M059J (cell line): Measurements from ENCODE around the gene VMP1. TPM values are rescaled to one million over a fixed set of nuclear protein-coding genes. Genes with fewer than 3 reads are reported as not detected.
"Not testable (repeated sequence)": the region's sequence is repeated elsewhere in the genome, so short reads cannot be mapped to it uniquely, and the experiment has no call there.

Source experiments
- DNase-seq: peaks from one replicate; pipeline ENCODE4 v3.0.0-alpha.2; 2012; ENCODE audit warnings: low read depth
- total RNA-seq: library from RNA; depleted of rRNA; stranded (reverse); fragments of >200 nt; shearing (Covaris generic); gene quantifications from 2 replicates; pipeline ENCODE4 v1.2.3, GENCODE V29; 2014

VMP1 gene
- total RNA-seq, 1 experiment from 2014 or later: 170 TPM

GRCh38 chr17:59753522-59754467 is 46.3 kb downstream of the VMP1 start:
- peak; percentile 89 for DNase-seq

GRCh38 chr17:59754552-59754951 is 47.1 kb downstream of the VMP1 start:
- peak; percentile 97 for DNase-seq

GRCh38 chr17:59755069-59755468 is 47.6 kb downstream of the VMP1 start:
- not testable (repeated sequence) for DNase-seq

GRCh38 chr17:59756236-59756818 is 48.9 kb downstream of the VMP1 start:
- peak; percentile 95 for DNase-seq

- DNase-seq: no peak
These were observed 49.6 kb downstream of the VMP1 start for GRCh38 chr17:59757043-59757442.

- no peak for DNase-seq
These were observed 50.0 kb downstream of the VMP1 start for GRCh38 chr17:59757470-59757869.

- no peak for DNase-seq
These were observed 50.5 kb downstream of the VMP1 start for GRCh38 chr17:59757881-59758385.

- not testable (repeated sequence) for DNase-seq
These were observed 51.7 kb downstream of the VMP1 start for GRCh38 chr17:59758998-59759651.

GRCh38 chr17:59760160-59760559 is 52.7 kb downstream of the VMP1 start:
- DNase-seq: no peak

GRCh38 chr17:59761385-59762048 is 54.1 kb downstream of the VMP1 start:
- DNase-seq: peak; percentile 87

- DNase-seq: peak; percentile 79
These were observed 54.8 kb downstream of the VMP1 start for GRCh38 chr17:59762049-59762823.

GRCh38 chr17:59762824-59763374 is 55.4 kb downstream of the VMP1 start:
- DNase-seq: no peak

- peak; percentile 80 for DNase-seq
These were observed 56.4 kb downstream of the VMP1 start for GRCh38 chr17:59763861-59764260.

- DNase-seq: peak; percentile 77
These were observed 56.9 kb downstream of the VMP1 start for GRCh38 chr17:59764292-59764741.

- no peak for DNase-seq
These were observed 57.6 kb downstream of the VMP1 start for GRCh38 chr17:59765038-59765437.

GRCh38 chr17:59766491-59766890 is 59.0 kb downstream of the VMP1 start:
- DNase-seq: no peak

- DNase-seq: no peak
These were observed 59.7 kb downstream of the VMP1 start for GRCh38 chr17:59767176-59767575.

- peak; percentile 39 for DNase-seq
These were observed 62.4 kb downstream of the VMP1 start for GRCh38 chr17:59769887-59770286.

- DNase-seq: no peak
These were observed 63.6 kb downstream of the VMP1 start for GRCh38 chr17:59771093-59771492.

- DNase-seq: no peak
These were observed 68.4 kb downstream of the VMP1 start for GRCh38 chr17:59775786-59776350.
